ENCODE results near the gene FLT4. TPM values are rescaled to one million over a fixed set of nuclear protein-coding genes. Genes with fewer than 3 reads are reported as not detected.
A peak's percentile ranks its signal among the peaks of the same experiment; 100 is the strongest.

Gene FLT4
- total RNA-seq, 1 experiment from 2014 or later = 6.3 TPM

DNA sequence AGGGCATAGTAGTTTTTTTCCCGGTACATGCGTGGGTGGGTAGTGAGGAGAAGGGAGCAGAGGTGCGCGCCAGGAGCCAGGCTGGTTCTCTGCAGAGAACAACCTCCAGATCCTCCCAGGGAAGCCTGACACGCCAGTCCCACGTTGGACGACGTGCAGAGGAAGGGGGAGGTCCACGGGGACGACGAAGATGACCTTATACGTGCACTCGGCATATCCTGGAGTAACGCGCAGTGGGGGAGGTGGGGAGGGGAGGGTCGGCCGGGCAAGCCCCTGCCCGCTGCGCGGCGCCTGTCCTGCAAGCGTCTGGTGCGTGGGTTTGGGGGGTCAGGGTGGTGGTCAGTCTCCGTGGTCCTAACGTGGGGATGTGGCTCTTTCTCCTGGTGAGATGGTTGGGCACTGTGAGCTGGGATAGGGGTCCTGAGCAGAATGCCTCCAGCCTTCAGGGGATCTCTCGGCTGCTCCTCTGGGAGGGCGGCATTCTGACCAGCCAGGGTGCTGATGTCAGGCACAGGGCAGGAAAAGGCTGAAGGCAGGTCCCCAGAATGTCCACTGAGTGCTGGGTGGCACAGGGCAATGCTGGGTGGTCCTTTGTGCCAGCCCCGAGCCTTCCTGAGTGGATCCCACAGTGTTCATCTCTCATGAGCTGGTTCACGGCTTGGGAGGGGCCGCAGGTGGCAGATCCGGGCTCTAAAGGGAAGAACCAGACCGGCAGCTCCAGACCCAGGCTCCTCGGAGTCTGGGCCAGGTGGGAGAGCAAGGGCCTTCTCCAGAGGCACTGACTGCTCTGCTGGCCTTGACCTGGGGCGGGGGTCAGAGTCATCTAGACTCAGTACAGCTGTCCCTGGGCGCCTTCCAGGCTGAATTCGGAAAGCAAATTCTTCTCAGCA lies 47.6 kb downstream of the FLT4 start:
- Mint-ChIP-seq H3K4me1 (peaks cover 0 to 6% of the 10 kb centered on the region in 2 experiments; a peak in 3 of 4 replicates), H3K27me3 (ENCODE audit: low read depth) (peaks cover 7% of the 10 kb centered on the region; the same call in 1 of the 2 replicates), H3K27ac (no peak overlapping the region), H3K36me3 (ENCODE audit: insufficient read depth in 1 of 3, low read depth in 3 of 3) (no peaks in the 10 kb centered on the region), H3K9me3 (no peaks in the 10 kb centered on the region), H3K4me3 (no peak overlapping the region)
- Histone ChIP-seq H3K27me3 (ENCODE audit: insufficient read depth, low read length) (no peaks in the 10 kb centered on the region), H2BK15ac (ENCODE audit: low read depth, low read length) (no peak overlapping the region), H4K8ac (replicated peaks; ENCODE audit: insufficient read length, low read depth, low read length) (no peak overlapping the region), H3K79me2 (ENCODE audit: insufficient read depth, low read length) (no peaks in the 10 kb centered on the region), H3K23me2 (ENCODE audit: insufficient read length, low read depth, low read length, poor library complexity, severe bottlenecking) (no peaks in the 10 kb centered on the region), H3K23ac (ENCODE audit: insufficient read length, low read depth, low read length) (no peak overlapping the region), H3K14ac (ENCODE audit: insufficient read depth, low read length) (no peak overlapping the region), H2BK5ac (ENCODE audit: insufficient read length, low read length) (no peak overlapping the region), H2BK20ac (ENCODE audit: low read depth, low read length, poor library complexity, severe bottlenecking) (no peak overlapping the region), H3T11ph (ENCODE audit: low read length) (no peak overlapping the region), H3K18ac (ENCODE audit: insufficient read length, low read depth, low read length) (no peak overlapping the region), H2BK120ac (ENCODE audit: low read depth, low read length, poor library complexity, severe bottlenecking) (no peak overlapping the region), H3K9me3 (ENCODE audit: control insufficient read depth, low read depth, low read length) (no peaks in the 10 kb centered on the region), H3K4me2 (ENCODE audit: insufficient read depth, insufficient read length, low read length) (no peak overlapping the region), H3K4me1 (ENCODE audit: insufficient read depth, low read length) (no peaks in the 10 kb centered on the region), H4K91ac (ENCODE audit: insufficient read length, low read depth, low read length) (no peak overlapping the region), H4K20me1 (ENCODE audit: control insufficient read depth, insufficient read depth, insufficient read length) (no peaks in the 10 kb centered on the region), H3K27ac (ENCODE audit: insufficient read length, low read depth, low read length) (no peak overlapping the region), H3K9ac (ENCODE audit: extremely low read depth, insufficient read length, low read length) (no peak overlapping the region), H3K4ac (ENCODE audit: low read depth, low read length) (no peak overlapping the region), H2AK5ac (ENCODE audit: insufficient read length, low read length) (no peak overlapping the region), H4K5ac (ENCODE audit: insufficient read length, low read depth, low read length) (no peak overlapping the region), H2AFZ (ENCODE audit: low read length) (no peak overlapping the region), H2BK12ac (ENCODE audit: insufficient read length, low read depth, low read length) (no peak overlapping the region), H3K79me1 (ENCODE audit: insufficient read depth, low read depth, low read length, poor library complexity, severe bottlenecking) (no peaks in the 10 kb centered on the region), H3K56ac (ENCODE audit: insufficient read length, low read depth, low read length) (no peak overlapping the region)
- TF ChIP-seq, protein P1, sequence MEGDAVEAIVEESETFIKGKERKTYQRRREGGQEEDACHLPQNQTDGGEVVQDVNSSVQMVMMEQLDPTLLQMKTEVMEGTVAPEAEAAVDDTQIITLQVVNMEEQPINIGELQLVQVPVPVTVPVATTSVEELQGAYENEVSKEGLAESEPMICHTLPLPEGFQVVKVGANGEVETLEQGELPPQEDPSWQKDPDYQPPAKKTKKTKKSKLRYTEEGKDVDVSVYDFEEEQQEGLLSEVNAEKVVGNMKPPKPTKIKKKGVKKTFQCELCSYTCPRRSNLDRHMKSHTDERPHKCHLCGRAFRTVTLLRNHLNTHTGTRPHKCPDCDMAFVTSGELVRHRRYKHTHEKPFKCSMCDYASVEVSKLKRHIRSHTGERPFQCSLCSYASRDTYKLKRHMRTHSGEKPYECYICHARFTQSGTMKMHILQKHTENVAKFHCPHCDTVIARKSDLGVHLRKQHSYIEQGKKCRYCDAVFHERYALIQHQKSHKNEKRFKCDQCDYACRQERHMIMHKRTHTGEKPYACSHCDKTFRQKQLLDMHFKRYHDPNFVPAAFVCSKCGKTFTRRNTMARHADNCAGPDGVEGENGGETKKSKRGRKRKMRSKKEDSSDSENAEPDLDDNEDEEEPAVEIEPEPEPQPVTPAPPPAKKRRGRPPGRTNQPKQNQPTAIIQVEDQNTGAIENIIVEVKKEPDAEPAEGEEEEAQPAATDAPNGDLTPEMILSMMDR (conservative IDR thresholded peaks at IDR 0.05) = no peak
- WGBS (ENCODE audit: extremely low coverage, insufficient read length, low lambda C conversion rate) = no CpG with 5 or more reads among the region's 36 CpGs
- DNase-seq = peak; percentile 23

Data from H9 (cell line).